NCI-H2196 (cell line): Measurements from ENCODE around the gene RNASEH2C.
"Not testable (repeated sequence)": the region's sequence is repeated elsewhere in the genome, so short reads cannot be mapped to it uniquely, and the experiment has no call there.

ENCODE experiments used
- DNase-seq: peaks from one replicate; lab custom pipeline; 2025; ENCODE audit not compliant: unreplicated experiment; lab: John Stamatoyannopoulos, UW

Gene RNASEH2C

GRCh38 chr11:65691847-65692246 is 28.8 kb downstream of the RNASEH2C start:
- not testable (repeated sequence) for DNase-seq

- DNase-seq, result no peak
Observed at GRCh38 chr11:65685981-65686380, 34.6 kb downstream of the RNASEH2C start.

GRCh38 chr11:65683480-65683879 is 37.1 kb downstream of the RNASEH2C start:
- not testable (repeated sequence) for DNase-seq

- DNase-seq, result no peak
Observed at GRCh38 chr11:65680192-65680743, 40.3 kb downstream of the RNASEH2C start.

GRCh38 chr11:65672982-65673381 is 47.6 kb downstream of the RNASEH2C start:
- DNase-seq, result no peak

GRCh38 chr11:65672180-65672860 is 48.3 kb downstream of the RNASEH2C start:
- no peak for DNase-seq
